ENCODE results near the gene DAGLA.

The DAGLA gene

DNA sequence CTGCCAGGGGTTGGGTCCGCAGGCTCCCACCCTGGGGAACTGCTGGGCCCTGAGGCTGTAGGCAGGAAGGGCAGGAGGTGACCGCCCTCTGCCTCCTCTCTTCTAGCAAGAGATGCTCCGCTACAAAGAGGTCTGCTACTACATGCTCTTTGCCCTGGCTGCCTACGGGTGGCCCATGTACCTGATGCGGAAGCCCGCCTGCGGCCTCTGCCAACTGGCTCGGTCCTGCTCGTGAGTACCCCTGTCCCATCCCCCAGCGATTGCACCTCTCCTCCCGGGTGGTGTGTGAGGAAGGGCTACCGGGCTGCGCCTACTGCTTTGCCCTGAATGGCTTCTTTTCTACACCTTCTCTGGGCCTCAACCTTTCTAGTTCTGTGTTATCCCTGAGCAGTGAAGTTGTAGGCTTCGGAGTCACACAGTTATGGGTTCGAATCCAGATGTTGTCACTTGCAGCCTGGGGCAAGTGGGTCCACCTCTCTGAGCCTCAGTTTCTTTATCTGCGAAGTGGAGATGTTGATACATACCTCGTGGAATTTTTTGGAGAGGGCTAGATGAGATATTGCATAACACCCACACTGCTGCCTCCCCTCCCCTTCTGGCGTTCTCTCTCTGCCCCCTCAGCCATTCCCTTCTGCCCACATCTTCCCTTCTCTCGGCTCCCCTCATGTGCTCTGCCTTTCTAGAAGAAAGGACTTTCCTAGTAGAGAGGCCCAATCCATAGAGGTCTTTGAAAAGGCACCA, 51.2 kb downstream of the DAGLA start:
- DNase-seq = no peak

DNA sequence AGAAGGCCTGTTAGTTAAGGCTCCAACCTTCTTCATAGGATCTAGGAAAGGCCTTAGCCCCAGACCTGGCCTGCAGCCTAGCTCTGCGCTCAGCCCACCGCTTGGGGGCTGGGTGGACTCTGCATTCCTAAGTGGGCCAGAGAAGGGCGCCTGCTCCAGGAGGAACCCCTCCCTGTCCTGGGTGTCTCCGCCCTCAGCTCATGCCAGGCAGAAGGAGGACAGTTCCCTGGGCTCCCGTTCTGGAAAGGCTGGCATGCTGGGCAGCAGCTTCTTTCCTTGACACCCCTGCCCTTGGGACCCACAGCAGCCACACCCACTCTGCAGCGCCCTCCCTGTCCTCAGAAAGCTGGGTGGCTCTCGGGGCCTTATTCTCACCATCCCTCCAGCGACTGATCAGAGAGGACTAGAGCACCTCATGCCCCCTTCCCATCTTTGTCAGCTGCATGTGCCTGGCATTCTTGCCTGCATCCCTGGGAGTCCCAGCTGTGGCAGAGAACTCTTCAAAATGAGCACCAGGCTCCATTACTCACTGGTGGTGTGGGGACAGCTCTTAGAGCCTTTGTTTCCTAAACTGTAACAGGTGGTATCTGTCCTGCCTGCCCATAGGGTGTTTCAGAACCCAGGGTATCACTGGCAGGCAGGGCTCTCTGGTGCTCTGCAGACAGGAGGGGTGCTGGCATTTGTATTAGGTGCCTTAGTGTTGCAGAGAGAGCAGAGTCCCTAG, 51.9 kb downstream of the DAGLA start:
- no peak for DNase-seq

DNA sequence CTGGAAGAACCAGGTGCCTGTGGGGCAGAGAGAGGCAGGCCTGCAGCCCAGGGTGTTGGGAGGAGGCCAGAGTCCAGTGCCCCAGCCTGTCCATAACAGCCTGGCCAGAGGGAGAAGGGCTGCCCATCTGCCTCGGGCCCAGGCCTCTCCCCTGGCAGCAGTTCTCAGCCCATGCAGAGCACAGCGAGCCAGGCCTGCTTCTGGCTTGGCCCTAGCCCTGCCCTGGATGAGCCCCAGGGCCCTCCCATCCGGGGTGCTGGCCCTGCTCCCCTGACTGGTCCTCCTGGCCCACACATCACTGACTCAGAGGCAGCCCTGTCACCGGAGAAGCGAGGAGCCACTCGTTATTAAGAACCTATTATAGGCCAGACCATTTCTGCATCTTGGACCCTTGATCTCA, 52.5 kb downstream of the DAGLA start:
- DNase-seq = no peak

DNA sequence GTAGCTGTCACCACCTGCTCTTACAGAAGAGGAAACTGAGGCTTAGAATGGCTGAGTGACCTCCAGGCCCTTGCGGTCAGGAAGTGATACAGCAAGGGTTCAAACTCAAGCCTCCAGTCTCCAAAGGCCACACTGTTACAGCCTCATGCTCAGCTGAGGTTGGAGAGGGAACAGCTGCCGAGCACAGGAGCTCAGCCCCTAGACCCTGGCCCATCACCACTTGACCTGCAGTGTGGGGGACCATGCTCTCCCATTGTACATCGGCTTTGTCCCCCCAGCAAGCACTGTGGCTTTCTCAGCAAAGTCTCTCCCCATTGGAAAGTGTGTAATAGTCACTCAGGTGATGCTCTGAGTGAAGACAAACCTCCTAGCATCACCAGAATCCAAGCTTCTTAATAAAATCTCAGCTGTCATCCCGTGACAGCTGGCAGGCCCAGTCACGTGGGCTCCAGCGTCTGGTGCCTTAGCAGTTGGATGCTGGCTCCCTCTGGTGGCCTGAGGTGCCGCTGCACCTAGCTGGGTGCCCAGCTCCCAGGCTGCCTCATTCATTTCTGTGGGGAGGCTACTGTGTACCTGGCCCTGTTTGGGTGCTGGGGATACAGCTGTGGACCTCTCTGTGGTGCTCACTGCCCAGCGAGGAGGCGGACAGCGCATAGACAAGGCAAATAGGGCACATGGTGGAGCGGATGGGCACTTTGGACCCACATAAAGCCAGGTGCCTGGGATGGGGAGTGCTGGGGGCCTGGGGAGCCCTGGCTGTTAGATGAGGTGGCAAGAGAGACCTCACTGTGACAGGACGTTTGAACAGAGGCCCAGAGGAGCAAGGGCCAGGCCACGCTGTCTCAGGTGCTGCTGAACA, 53.2 kb downstream of the DAGLA start:
- DNase-seq = peak; percentile 54

DNA sequence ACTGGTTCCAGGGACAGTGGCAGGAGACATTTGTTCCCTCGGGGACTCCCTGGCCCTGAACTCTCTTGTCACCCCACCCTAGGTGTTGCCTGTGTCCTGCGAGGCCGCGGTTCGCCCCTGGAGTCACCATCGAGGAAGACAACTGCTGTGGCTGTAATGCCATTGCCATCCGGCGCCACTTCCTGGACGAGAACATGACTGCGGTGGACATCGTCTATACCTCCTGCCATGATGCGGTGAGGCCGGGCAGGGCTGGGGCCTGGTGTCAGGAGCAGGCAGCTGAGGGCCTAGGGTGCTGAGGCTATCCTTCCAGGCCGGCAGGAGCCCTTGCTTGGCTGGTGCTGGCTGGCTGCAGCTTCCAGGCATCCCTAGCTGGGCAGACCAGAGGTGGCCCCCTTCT, 54.6 kb downstream of the DAGLA start:
- no peak for DNase-seq

DNA sequence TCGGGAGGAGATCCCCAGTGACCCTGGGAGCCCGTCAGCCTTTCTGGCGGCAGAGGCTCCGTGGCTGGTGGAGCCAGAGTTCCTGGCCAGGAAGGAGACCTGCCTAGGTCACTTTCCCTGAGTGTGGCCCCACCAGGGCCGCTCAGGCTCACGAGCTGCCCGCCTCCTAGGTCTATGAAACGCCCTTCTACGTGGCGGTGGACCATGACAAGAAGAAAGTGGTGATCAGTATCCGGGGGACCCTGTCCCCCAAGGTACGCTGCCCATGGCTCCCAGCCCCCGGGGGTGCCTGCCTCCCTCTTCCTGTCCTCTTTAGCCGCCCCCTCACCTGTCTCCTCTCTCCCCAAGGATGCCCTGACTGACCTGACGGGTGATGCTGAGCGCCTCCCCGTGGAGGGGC, 55.2 kb downstream of the DAGLA start:
- no peak for DNase-seq

DNA sequence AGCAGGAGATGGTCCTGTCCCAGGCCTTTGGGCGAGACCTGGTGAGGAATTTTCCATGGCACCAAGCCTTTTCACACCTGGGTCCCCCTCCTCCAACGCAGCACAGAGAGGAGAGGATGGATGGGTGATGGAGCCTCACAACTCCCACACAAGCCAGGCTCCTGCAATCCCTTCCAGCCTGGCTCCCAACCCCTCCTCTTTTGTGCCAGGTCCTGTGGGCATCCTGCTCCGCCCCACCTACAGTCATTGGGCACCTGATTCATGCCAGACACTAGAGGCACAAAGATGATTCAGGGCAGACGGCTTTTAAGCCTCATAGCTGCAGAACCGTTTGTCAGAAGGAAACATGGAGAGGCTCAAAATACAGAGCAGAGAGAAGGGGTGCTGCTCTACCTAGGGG, 56.1 kb downstream of the DAGLA start:
- no peak for DNase-seq

DNA sequence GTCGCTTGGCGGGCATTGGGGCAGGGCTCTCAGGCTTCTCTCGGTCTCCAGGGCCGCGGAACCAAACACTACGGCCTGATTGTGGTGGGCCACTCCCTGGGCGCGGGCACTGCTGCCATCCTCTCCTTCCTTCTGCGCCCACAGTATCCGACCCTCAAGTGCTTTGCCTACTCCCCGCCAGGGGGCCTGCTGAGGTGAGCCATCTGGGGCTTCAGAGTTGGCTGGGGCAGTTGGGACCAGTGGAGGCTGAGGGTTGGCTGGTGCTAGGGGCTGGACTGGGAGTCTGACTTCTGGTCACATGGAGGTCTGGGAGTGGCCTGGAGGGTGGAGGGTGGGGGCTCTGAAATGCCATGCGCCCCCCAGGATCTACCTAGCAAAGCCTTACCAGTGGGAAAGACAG, 56.9 kb downstream of the DAGLA start:
- no peak for DNase-seq

DNA sequence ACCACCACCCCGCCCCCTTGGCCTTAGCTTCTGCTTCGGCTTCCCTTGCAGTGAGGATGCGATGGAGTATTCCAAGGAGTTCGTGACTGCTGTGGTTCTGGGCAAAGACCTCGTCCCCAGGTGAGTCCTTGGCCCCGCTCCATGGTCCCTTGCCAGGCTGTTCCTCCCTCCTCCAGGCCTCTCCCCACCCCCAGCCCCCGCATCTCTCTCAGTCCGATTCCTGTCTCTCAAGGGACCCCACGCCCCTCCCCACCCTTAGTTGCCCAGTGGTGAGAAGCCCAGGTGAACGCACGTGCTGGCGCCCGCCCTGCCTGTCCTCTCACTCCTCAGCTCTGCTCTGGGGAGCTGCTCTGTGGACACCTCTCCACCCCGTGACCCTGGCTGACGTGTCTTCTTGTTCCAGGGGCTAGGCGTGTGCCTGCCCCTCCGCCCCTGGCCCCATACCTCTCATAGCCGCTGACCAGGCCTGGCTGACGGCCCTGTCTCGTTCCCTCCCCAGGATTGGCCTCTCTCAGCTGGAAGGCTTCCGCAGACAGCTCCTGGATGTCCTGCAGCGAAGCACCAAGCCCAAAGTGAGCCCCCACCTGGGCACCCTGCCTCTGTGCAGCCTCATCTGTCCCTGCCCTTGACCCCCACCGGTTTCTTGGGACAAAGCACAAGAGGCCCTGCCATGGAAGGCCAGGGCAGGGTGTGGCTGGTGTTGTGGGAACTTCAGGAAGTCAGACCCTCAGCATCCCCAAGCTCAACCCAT, 57.6 kb downstream of the DAGLA start:
- DNase-seq = no peak

DNA sequence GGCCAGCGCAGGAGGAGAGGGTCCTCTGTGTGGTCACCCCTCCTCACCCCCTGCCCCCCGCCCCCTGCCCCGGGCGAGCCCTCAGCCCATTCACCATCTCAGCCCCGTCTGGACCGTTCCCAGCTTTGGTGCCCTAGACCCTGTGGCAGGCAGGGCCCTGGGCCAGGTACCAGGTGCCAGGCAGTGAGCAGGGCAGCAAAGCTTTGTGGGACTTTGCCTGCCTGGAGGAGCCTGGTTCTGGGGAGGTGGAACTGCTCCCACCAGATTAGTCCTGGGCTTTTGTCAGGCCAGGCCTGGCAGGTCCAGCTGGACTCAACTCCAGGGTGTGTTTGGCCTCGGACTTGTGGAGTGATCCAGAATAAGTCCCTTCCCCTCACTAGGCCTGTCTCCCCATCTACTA, 58.6 kb downstream of the DAGLA start:
- DNase-seq = no peak

DNA sequence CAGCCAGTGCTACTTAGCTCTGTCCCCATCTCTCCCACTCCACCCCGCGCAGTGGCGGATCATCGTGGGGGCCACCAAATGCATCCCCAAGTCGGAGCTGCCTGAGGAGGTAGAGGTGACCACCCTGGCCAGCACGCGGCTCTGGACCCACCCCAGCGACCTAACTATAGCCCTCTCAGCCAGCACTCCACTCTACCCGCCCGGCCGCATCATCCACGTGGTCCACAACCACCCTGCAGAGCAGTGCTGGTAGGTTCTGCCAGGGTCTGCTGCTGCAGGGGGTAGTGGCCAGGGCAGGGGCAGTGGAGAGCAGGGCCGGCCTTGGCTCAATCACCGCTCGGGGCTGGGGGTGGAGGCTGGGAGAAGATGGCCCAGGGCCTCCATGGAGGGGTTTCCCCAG, 59.2 kb downstream of the DAGLA start:
- no peak for DNase-seq

DNA sequence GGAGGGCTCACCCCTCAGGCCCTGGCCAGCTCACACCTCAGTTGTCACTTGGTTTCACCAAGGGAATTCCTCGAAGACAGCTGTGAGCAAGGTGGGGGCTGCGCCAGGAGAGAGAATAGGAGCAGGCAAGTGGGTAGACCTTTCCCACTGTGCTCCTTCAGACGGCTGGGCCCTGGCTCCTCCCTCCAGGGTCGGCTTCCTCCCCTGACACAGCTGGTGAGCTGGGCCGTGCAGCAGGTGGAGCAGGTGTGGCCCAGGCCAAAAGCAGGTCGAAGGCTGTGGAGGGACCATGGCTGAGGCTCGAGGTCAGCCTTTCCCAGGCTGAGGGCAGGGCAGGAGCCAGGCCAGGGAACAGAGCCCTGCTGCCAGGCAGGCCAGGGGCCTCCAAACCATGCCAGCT, 59.8 kb downstream of the DAGLA start:
- DNase-seq = no peak

DNA sequence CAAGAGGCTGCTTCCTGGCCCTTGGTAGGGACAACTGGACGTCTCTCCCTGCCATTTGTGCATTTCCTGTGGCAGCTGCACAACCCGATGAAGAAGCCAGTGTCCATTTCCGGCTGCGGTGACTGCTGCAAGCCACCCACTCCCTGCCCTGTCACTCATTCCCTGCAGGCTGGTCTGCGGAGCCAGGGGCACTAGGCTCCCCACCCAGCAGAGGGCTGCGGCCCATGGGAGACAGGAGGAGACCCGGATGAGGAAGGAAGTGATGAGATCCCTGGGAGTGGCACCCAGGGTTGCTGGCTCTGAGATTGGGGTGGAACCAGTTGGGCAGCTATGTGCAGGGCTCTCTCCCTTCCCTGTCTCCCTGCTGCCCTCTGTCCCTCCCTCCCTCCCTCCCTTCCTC, 62.2 kb downstream of the DAGLA start:
- DNase-seq = no peak

DNA sequence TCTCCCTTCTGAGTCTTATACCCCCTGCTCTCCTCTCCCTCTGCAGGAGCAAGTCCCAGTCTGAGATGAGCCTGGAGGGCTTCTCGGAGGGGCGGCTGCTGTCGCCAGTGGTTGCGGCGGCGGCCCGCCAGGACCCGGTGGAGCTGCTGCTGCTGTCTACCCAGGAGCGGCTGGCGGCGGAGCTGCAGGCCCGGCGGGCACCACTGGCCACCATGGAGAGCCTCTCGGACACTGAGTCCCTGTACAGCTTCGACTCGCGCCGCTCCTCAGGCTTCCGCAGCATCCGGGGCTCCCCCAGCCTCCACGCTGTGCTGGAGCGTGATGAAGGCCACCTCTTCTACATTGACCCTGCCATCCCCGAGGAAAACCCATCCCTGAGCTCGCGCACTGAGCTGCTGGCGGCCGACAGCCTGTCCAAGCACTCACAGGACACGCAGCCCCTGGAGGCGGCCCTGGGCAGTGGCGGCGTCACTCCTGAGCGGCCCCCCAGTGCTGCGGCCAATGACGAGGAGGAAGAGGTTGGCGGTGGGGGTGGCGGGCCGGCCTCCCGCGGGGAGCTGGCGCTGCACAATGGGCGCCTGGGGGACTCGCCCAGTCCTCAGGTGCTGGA, 63.4 kb downstream of the DAGLA start:
- no peak for DNase-seq

DNA sequence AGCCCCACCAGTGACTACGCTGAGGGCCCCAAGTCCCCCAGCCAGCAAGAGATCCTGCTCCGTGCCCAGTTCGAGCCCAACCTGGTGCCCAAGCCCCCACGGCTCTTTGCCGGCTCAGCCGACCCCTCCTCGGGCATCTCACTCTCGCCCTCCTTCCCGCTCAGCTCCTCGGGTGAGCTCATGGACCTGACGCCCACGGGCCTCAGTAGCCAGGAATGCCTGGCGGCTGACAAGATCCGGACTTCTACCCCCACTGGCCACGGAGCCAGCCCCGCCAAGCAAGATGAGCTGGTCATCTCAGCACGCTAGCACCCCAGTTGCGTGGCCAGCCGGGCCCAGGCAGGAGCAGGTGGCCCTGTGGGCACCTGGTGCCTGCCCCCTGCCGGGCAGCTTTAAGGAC, 64.0 kb downstream of the DAGLA start:
- no peak for DNase-seq

DNA sequence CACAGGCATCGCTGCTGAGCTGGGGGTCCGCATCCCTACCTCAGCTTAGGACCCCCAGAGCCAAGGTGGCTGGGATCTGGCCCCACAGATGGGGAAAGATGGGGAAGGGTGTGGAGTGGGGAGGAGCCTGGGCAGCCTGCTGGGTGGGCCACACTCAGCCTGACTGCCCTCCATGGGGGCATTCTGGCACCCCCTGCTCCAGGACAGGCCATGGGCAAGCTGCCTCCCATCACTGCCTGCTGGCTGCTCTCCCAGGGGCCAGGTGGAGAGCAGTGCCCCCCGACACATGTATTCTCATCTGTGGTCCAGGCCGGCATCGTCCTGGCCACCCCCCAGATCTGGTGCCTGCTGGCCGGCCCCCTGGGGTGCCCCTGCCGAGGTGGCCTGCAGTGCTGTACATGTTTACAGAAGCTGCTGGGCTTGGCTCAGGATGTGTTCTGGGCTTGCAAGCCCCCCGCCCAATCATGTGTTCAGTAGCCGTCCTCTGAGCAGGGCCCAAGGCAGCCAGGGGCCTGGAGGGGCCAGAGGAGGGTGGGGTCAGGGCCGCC, 64.5 kb downstream of the DAGLA start:
- DNase-seq = no peak

DNA sequence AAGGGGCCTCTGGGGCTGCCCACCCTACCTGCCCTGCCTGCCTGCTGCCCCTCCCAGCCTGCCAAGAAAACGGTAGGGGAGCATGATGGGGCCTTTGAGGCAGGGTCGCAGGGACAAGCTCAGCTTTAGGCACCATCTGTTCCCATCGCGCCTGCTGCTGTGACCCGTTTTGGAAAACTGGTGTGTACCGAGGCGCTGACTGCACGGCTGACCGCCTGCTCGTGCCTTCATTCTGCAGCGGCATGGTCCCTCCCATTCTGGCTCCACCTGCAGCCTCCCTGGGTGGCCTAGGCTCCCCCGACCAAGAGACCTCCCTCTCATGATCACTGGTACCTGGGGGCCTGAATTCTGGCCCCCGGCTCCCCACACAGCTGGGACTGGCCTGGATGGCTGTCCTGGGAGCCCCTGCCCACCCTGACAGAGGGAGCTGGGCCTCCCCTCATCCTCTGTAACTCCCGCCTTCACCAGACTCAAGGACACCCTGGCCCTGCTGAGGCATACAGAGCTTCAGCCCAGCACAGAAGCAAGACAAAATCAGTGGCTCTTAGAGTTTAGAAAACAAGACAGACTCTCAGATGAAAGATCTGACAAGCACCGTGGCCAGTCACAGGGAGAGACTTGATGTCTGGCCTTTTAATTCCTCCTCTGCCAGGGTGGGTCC, 65.7 kb downstream of the DAGLA start:
- DNase-seq = no peak

DNA sequence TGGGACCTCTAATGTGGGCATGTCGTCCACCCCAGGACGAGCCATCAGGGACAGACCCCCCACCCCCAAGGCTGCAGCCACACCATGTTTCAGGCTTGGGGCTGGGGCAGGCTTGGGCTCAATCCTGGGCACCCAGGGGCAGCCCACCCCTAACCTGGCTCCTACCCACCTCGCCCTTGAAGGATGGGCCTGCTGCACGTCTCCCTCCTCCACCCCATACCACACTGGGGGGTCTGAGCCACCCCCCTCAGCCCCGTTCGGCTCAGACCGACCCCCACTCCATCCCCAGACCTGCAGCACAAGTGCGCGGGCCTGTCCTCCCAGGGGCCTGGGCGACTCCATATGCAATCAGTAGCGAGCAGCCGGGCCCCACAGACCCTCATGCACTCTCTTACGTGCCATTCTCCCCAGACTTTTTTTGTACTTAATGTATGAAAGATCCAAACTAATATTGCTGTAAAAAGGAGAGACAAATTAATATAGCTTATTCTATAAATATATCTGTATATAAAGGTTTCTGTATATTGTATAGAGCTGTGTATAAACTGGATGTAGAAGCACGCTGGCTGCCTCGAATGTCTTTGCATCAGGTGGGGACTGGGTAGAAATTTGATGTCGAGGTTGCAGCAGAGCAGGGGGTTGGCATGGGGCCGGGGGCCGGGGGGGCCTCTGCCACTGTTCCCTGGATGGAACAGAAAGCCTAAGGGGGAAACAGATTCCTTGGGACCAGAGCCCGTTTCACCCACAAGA, 66.4 kb downstream of the DAGLA start:
- no peak for DNase-seq

DNA sequence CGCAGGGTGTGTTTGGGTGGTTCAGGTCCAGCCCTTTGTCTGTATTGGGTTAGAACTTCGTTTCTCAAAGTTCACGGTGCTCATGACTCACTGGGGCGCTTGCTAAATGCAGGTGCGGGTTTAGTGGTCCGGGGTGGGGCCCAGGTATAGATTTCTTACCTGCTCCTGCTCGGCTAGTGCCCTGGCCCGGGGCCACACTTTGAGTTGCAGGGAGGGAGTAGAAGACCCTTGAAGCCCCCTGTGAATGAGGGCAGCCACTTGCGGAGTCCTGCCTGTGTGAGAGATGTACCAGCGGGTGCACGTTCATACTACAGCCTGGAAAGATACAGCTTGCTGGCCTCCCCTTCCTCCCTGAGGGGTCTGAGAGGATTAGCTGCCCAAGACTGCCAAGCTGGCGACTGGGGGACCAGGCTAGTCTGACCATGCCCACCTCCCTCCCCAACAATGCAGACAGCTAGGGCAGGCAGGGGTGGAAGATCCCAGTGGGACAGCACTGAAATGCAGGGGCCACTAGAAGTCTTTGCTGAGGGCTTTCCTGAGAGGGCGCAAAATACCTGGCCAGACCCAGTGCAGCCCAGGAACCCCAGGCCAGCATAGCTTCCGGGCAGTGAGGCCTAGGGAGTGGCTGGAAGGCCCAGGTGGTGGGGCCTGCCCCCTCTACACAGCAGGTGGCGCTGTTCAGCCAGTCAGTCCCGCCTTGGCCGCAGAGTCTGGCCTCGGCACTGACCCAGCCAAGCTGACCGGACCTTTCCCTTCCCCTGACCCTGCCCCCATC, 67.2 kb downstream of the DAGLA start:
- DNase-seq = peak; percentile 64

DNA sequence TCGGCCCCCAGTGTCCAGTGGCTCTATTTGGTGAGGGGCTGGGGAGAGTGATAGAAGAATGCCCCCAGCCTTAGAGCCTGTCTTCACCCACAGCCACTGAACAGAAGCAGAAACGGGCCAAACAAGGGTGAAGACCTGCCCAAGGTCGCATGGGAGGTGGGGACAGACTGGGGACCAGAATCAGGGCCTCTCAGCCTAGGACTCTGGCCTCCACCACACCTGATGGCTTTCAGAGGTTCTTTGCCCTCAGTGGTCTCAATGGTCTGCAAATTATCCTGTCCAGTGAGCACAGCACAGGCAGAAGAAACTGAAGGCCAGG, 67.7 kb downstream of the DAGLA start:
- no peak for DNase-seq
